Ovary (tissue), 9 donors: ENCODE measurements around the gene GFRA1. TPM values are rescaled to one million over a fixed set of nuclear protein-coding genes. Genes with fewer than 3 reads are reported as not detected.

Source experiments
- DNase-seq, 5 donors: peaks; one replicate each; pipeline ENCODE4 v3.0.0-alpha.2; 2019 to 2020
- H3K27ac ChIP-seq, 2 donors: fragments of 200-600 bp; one replicate each; pipeline versions ENCODE4 v1.5.1 to v1.8.0; 2019 to 2022
- H3K27me3 ChIP-seq: fragments of 200-600 bp; one replicate; pipeline ENCODE4 v1.8.0; 2022
- H3K36me3 ChIP-seq: fragments of 200-600 bp; sonication (generic); one replicate; pipeline ENCODE4 v1.5.1; 2019
- H3K4me1 ChIP-seq: one replicate; pipeline ENCODE4 v1.8.1; 2013; ENCODE audit warnings: mild to moderate bottlenecking, moderate library complexity; ENCODE audit not compliant: insufficient read depth
- H3K4me3 ChIP-seq: fragments of 200-600 bp; sonication (generic); one replicate; pipeline ENCODE4 v1.5.1; 2017
- H3K9me3 ChIP-seq, 2 donors: fragments of 200-600 bp in 1 of 2; sonication (generic) in 1 of 2; one replicate each; pipeline versions ENCODE4 v1.5.1 to v1.8.1; 2013 to 2019; ENCODE audit warnings: mild to moderate bottlenecking in 1 of 2, moderate library complexity in 1 of 2
- CTCF ChIP-seq, 3 donors: fragments of 450-650 bp in 2 of 3; fragments of 200-600 bp in 1 of 3; IDR thresholded peaks; one replicate each; pipeline versions ENCODE4 v1.5.1 to v1.8.0; 2016 to 2022; ENCODE audit warnings: antibody characterized with exemption in 3 of 3, mild to moderate bottlenecking in 1 of 3
- EP300 ChIP-seq: sonication (generic); formaldehyde crosslinking; IDR thresholded peaks from one replicate; pipeline ENCODE4 v1.6.1; 2017; ENCODE audit warnings: antibody characterized with exemption
- POLR2A ChIP-seq: fragments of 450-650 bp; IDR thresholded peaks from one replicate; pipeline ENCODE4 v1.6.1; 2017; ENCODE audit warnings: antibody characterized with exemption, mild to moderate bottlenecking, moderate library complexity
- WGBS, 3 donors: extraction: QIAGEN DNeasy Blood & Tissue Kit in 1 of 3; methylation state at CpG; one replicate each; pipeline versions ENCODE4 v1.1.5 to v1.1.7; 2013 to 2017; 5-methylcytosine and 5-hydroxymethylcytosine counted together
- intact Hi-C, 4 donors: fragments of 100-400 bp; cut with DNase I; formaldehyde crosslinking; loops; one replicate each; pipeline versions ENCODE4 v1.11.0 to v1.15.1; 2022 to 2023
- polyA plus RNA-seq, 2 donors: library from polyadenylated mRNA; stranded (reverse); fragments of 200-250 nt in 1 of 2; fragments of 350-450 nt in 1 of 2; fragmentation: Illumina TruSeq in 1 of 2; extraction: RNeasy Lipid Tissue Mini Kit (QIAGEN cat#74804) in 1 of 2; gene quantifications; one replicate each; pipeline ENCODE4 v1.2.3, GENCODE V29; 2013 to 2014
- total RNA-seq, 7 donors: library from RNA; depleted of rRNA in 2 of 7; stranded (reverse); fragments of >200 nt in 2 of 7; fragmentation: NEBNext Ultra II Directional in 3 of 7; extraction: Animal tissue kit (Norgen Biotek cat#: 25700) in 3 of 7; gene quantifications; one replicate each; pipeline versions ENCODE4 v1.1.0 to v1.2.4, GENCODE V29; 2016 to 2023
- donor health status: DM: no; HTN: no; CAD: no; lungs with moderate emphysema.
- donor health status: DM: no; HTN: no; CAD: no.
- donor health status: Bipolar disorder and iron deficiency.
- donor health status: DM: yes; HTN: yes; CAD: no.
- donor health status: DM: no; HTN: no; CAD: no.
- donor health status: DM: yes; HTN: yes; CAD: no.

GFRA1 gene
- total and polyA plus RNA-seq, 9 donors: 3.1 to 28.4 (median 11.8) TPM

GRCh38 chr10:116201670-116202430 is 71.2 kb downstream of the GFRA1 start:
- Histone ChIP-seq H3K9me3 (no peaks in the 10 kb centered on the region), H3K27ac (no peak overlapping the region), H3K27me3 (no peaks in the 10 kb centered on the region), H3K4me1 (no peaks in the 10 kb centered on the region), H3K4me3 (no peak overlapping the region), H3K36me3 (no peaks in the 10 kb centered on the region)
- 95 to 96% (median 95%) methylated on average over 7 of the region's 7 CpGs for WGBS, 3 donors
- DNase-seq: no peak
- TF ChIP-seq EP300 (no peak), CTCF (IDR thresholded peaks at IDR 0.05) (no peak), POLR2A (no peak)
- intact Hi-C loops: no loop called here

GRCh38 chr10:116201011-116201410 is 72.0 kb downstream of the GFRA1 start:
- Histone ChIP-seq H3K27me3 (no peaks in the 10 kb centered on the region), H3K4me1 (no peaks in the 10 kb centered on the region), H3K9me3 (no peaks in the 10 kb centered on the region), H3K27ac (no peak overlapping the region), H3K36me3 (no peaks in the 10 kb centered on the region), H3K4me3 (no peak overlapping the region)
- TF ChIP-seq POLR2A: no peak
- intact Hi-C loops: no loop called here
- DNase-seq: no peak

GRCh38 chr10:116198676-116199035 is 74.3 kb downstream of the GFRA1 start:
- intact Hi-C loops: no loop called here
- TF ChIP-seq POLR2A: no peak
- TF ChIP-seq CTCF (IDR thresholded peaks at IDR 0.05): no peak
- TF ChIP-seq EP300: no peak
- no peaks in the 10 kb centered on the region for H3K36me3 ChIP-seq
- H3K27ac ChIP-seq: no peak overlapping the region
- no peak overlapping the region for H3K4me3 ChIP-seq
- H3K27me3 ChIP-seq: no peaks in the 10 kb centered on the region
- no peak for DNase-seq
- 82 to 87% (median 85%) methylated on average over 4 of the region's 4 CpGs for WGBS, 3 donors
- H3K4me1 ChIP-seq: no peaks in the 10 kb centered on the region
- H3K9me3 ChIP-seq: no peaks in the 10 kb centered on the region

- 68 to 73% (median 69%) methylated on average over 12 of the region's 12 CpGs for WGBS, 3 donors
- H3K9me3 ChIP-seq: no peaks in the 10 kb centered on the region
- H3K27ac ChIP-seq: no peak overlapping the region
- H3K4me3 ChIP-seq: no peak overlapping the region
- intact Hi-C loops: no loop called here
- TF ChIP-seq CTCF (IDR thresholded peaks at IDR 0.05): no peak
- no peak for TF ChIP-seq POLR2A
- TF ChIP-seq EP300: no peak
- no peaks in the 10 kb centered on the region for H3K4me1 ChIP-seq
- H3K27me3 ChIP-seq: no peaks in the 10 kb centered on the region
- H3K36me3 ChIP-seq: no peaks in the 10 kb centered on the region
- DNase-seq: no peak
These were observed 74.9 kb downstream of the GFRA1 start for GRCh38 chr10:116197946-116198675.

- 95 to 98% (median 95%) methylated on average over 4 of the region's 4 CpGs for WGBS, 3 donors
- no peak for TF ChIP-seq CTCF (IDR thresholded peaks at IDR 0.05)
- no peak for TF ChIP-seq EP300
- no peak for TF ChIP-seq POLR2A
- Histone ChIP-seq H3K4me1 (no peaks in the 10 kb centered on the region), H3K36me3 (no peaks in the 10 kb centered on the region), H3K9me3 (no peaks in the 10 kb centered on the region), H3K4me3 (no peak overlapping the region), H3K27ac (no peak overlapping the region), H3K27me3 (no peaks in the 10 kb centered on the region)
- DNase-seq: no peak
- intact Hi-C loops: no loop called here
These were observed 77.4 kb downstream of the GFRA1 start for GRCh38 chr10:116195583-116195982.
